GM12878 (cell line): ENCODE results near the gene RSRC1.

Experiments used
- ATF3 ChIP-seq: IDR thresholded peaks from 2 replicates; pipeline ENCODE4 v1.6.1; 2011; ENCODE audit warnings: low read depth, mild to moderate bottlenecking, low read length, moderate library complexity, borderline replicate concordance; ENCODE audit errors: extremely low read depth
- BHLHE40 ChIP-seq, 2 experiments: fragments of 450-650 bp in 1 of 2; IDR thresholded peaks; 2 replicates each; pipeline ENCODE4 v1.6.1; 2011 to 2017; ENCODE audit warnings: low read depth in 2 of 2, borderline replicate concordance in 1 of 2, improper control_type of control experiment in 1 of 2, low read length in 1 of 2, mild to moderate bottlenecking in 1 of 2
- CEBPZ ChIP-seq: fragments of 150-350 bp; IDR thresholded peaks from 2 replicates; pipeline ENCODE4 v1.6.1; 2016; ENCODE audit warnings: low read depth, low read length
- IKZF1 ChIP-seq: fragments of 450-650 bp; conservative IDR thresholded peaks from 2 replicates; pipeline ENCODE4 v1.6.1; 2017; ENCODE audit warnings: antibody characterized with exemption, mild to moderate bottlenecking
- NFXL1 ChIP-seq: fragments of 450-650 bp; IDR thresholded peaks from 2 replicates; pipeline ENCODE4 v1.6.1; 2017; ENCODE audit warnings: antibody characterized with exemption, mild to moderate bottlenecking, borderline replicate concordance
- NRF1 ChIP-seq: conservative IDR thresholded peaks from 2 replicates; pipeline ENCODE4 v1.6.1; 2011; ENCODE audit warnings: mild to moderate bottlenecking, low read depth, low read length, improper control_type of control experiment
- PBX3 ChIP-seq: IDR thresholded peaks from 2 replicates; pipeline ENCODE4 v1.6.1; 2011; ENCODE audit warnings: mild to moderate bottlenecking, low read depth, low read length, moderate library complexity; ENCODE audit not compliant: insufficient replicate concordance
- STAT1 ChIP-seq: fragments of 450-650 bp; conservative IDR thresholded peaks from 2 replicates; pipeline ENCODE4 v1.6.1; 2014; ENCODE audit warnings: antibody characterized with exemption, mild to moderate bottlenecking
- ZNF207 ChIP-seq: fragments of 450-650 bp; IDR thresholded peaks from 2 replicates; pipeline ENCODE4 v1.6.1; 2014; ENCODE audit warnings: antibody characterized with exemption, mild to moderate bottlenecking, borderline replicate concordance
- TF ChIP-seq, protein P1 (sequence below), 3 experiments: IDR thresholded peaks in 2 of 3; conservative IDR thresholded peaks in 1 of 3; 2 replicates each; pipeline ENCODE4 v1.5.1; 2011; ENCODE audit warnings: low read depth in 3 of 3, low read length in 3 of 3, mild to moderate bottlenecking in 3 of 3, control low read depth in 2 of 3, moderate library complexity in 2 of 3, inconsistent platforms in 1 of 3, mixed read lengths in 1 of 3; ENCODE audit not compliant: control insufficient read depth in 2 of 3, insufficient read depth in 1 of 3; ENCODE audit errors: extremely low read depth in 1 of 3
- TF ChIP-seq, protein P2 (sequence below): IDR thresholded peaks from 2 replicates; pipeline ENCODE4 v1.6.1; 2012; ENCODE audit warnings: improper control_type of control experiment, low read depth, low read length; ENCODE audit not compliant: insufficient replicate concordance

GRCh38 chr3:158420654-158421396 lies 310.9 kb downstream of the RSRC1 start:
- TF ChIP-seq, protein P1, sequence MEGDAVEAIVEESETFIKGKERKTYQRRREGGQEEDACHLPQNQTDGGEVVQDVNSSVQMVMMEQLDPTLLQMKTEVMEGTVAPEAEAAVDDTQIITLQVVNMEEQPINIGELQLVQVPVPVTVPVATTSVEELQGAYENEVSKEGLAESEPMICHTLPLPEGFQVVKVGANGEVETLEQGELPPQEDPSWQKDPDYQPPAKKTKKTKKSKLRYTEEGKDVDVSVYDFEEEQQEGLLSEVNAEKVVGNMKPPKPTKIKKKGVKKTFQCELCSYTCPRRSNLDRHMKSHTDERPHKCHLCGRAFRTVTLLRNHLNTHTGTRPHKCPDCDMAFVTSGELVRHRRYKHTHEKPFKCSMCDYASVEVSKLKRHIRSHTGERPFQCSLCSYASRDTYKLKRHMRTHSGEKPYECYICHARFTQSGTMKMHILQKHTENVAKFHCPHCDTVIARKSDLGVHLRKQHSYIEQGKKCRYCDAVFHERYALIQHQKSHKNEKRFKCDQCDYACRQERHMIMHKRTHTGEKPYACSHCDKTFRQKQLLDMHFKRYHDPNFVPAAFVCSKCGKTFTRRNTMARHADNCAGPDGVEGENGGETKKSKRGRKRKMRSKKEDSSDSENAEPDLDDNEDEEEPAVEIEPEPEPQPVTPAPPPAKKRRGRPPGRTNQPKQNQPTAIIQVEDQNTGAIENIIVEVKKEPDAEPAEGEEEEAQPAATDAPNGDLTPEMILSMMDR (IDR thresholded peaks at IDR 0.05 in 2 of 3, conservative IDR thresholded peaks at IDR 0.05 in 1 of 3; ENCODE audit: control insufficient read depth in 2 of 3, extremely low read depth in 1 of 3, insufficient read depth in 1 of 3, low read depth in 3 of 3, low read length in 3 of 3), result no peak
- TF ChIP-seq STAT1, result no peak
- TF ChIP-seq ZNF207, result no peak
- TF ChIP-seq IKZF1, result peak; percentile 86
- TF ChIP-seq CEBPZ, result no peak
- TF ChIP-seq NFXL1, result no peak
- TF ChIP-seq ATF3, result no peak
- no peak for TF ChIP-seq PBX3
- no peak for TF ChIP-seq NRF1
- no peak for TF ChIP-seq BHLHE40 (IDR thresholded peaks at IDR 0.05; ENCODE audit: borderline replicate concordance in 1 of 2, low read depth in 2 of 2, low read length in 1 of 2)
- TF ChIP-seq, protein P2, sequence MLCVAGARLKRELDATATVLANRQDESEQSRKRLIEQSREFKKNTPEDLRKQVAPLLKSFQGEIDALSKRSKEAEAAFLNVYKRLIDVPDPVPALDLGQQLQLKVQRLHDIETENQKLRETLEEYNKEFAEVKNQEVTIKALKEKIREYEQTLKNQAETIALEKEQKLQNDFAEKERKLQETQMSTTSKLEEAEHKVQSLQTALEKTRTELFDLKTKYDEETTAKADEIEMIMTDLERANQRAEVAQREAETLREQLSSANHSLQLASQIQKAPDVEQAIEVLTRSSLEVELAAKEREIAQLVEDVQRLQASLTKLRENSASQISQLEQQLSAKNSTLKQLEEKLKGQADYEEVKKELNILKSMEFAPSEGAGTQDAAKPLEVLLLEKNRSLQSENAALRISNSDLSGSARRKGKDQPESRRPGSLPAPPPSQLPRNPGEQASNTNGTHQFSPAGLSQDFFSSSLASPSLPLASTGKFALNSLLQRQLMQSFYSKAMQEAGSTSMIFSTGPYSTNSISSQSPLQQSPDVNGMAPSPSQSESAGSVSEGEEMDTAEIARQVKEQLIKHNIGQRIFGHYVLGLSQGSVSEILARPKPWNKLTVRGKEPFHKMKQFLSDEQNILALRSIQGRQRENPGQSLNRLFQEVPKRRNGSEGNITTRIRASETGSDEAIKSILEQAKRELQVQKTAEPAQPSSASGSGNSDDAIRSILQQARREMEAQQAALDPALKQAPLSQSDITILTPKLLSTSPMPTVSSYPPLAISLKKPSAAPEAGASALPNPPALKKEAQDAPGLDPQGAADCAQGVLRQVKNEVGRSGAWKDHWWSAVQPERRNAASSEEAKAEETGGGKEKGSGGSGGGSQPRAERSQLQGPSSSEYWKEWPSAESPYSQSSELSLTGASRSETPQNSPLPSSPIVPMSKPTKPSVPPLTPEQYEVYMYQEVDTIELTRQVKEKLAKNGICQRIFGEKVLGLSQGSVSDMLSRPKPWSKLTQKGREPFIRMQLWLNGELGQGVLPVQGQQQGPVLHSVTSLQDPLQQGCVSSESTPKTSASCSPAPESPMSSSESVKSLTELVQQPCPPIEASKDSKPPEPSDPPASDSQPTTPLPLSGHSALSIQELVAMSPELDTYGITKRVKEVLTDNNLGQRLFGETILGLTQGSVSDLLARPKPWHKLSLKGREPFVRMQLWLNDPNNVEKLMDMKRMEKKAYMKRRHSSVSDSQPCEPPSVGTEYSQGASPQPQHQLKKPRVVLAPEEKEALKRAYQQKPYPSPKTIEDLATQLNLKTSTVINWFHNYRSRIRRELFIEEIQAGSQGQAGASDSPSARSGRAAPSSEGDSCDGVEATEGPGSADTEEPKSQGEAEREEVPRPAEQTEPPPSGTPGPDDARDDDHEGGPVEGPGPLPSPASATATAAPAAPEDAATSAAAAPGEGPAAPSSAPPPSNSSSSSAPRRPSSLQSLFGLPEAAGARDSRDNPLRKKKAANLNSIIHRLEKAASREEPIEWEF, result no peak
